Erythroblast (primary cell): ENCODE data around the gene ANKRA2.

Source experiments
- GATA1 ChIP-seq: IDR thresholded peaks from 2 replicates; pipeline ENCODE4 v1.6.1; 2011; ENCODE audit warnings: low read depth, mild to moderate bottlenecking, control low read depth, low read length, moderate library complexity
- POLR2A ChIP-seq: IDR thresholded peaks from 2 replicates; pipeline ENCODE4 v1.6.1; 2011; ENCODE audit warnings: mild to moderate bottlenecking, low read length

- TF ChIP-seq POLR2A (no peak), GATA1 (no peak)
Measured at GRCh38 chr5:73605223-73606087, 40.0 kb upstream of the ANKRA2 start.
